ENCODE data around the gene CRMP1. TPM values are rescaled to one million over a fixed set of nuclear protein-coding genes. Genes with fewer than 3 reads are reported as not detected.
A peak's percentile ranks its signal among the peaks of the same experiment; 100 is the strongest.

CRMP1 gene
- total RNA-seq, 1 donor from 2014 or later, result 245 TPM

GRCh38 chr4:5888222-5889001 is 4.5 kb downstream of the CRMP1 start:
- Mint-ChIP-seq H3K4me1 (peaks cover 70% of the 10 kb centered on the region), H3K9me3 (no peaks in the 10 kb centered on the region), H3K27ac (ENCODE audit: unreplicated experiment) (peak overlapping the region; percentile 82), H3K36me3 (ENCODE audit: low read depth) (no peaks in the 10 kb centered on the region), H3K4me3 (peak overlapping the region; percentile 92), H3K27me3 (ENCODE audit: low read depth) (peaks cover 31% of the 10 kb centered on the region)
- peak; percentile 60 for DNase-seq (ENCODE audit: low read depth, low spot score)
- peak; percentile 13 for TF ChIP-seq CTCF (conservative IDR thresholded peaks at IDR 0.05)

- Mint-ChIP-seq H3K4me3 (peak overlapping the region; percentile 96), H3K4me1 (peaks cover 71% of the 10 kb centered on the region), H3K27ac (ENCODE audit: unreplicated experiment) (peak overlapping the region; percentile 87), H3K27me3 (ENCODE audit: low read depth) (peaks cover 27% of the 10 kb centered on the region), H3K36me3 (ENCODE audit: low read depth) (no peaks in the 10 kb centered on the region), H3K9me3 (no peaks in the 10 kb centered on the region)
- TF ChIP-seq CTCF (conservative IDR thresholded peaks at IDR 0.05), result peak; percentile 34
- peak; percentile 50 for DNase-seq (ENCODE audit: low read depth, low spot score)
Measured at GRCh38 chr4:5887361-5888221, 5.3 kb downstream of the CRMP1 start.

- no peaks in the 10 kb centered on the region for H3K36me3 Mint-ChIP-seq (ENCODE audit: low read depth)
- peaks cover 71% of the 10 kb centered on the region for H3K4me1 Mint-ChIP-seq
- peaks cover 24% of the 10 kb centered on the region for H3K27me3 Mint-ChIP-seq (ENCODE audit: low read depth)
- no peaks in the 10 kb centered on the region for H3K9me3 Mint-ChIP-seq
- H3K4me3 Mint-ChIP-seq, result peak overlapping the region; percentile 96
- H3K27ac Mint-ChIP-seq (ENCODE audit: unreplicated experiment), result peak overlapping the region; percentile 87
- no peak for TF ChIP-seq CTCF (conservative IDR thresholded peaks at IDR 0.05)
- DNase-seq (ENCODE audit: low read depth, low spot score), result no peak
Measured at GRCh38 chr4:5887011-5887360, 5.9 kb downstream of the CRMP1 start.

- Mint-ChIP-seq H3K36me3 (ENCODE audit: low read depth) (no peaks in the 10 kb centered on the region), H3K4me3 (peak overlapping the region; percentile 96), H3K27ac (ENCODE audit: unreplicated experiment) (no peak overlapping the region), H3K4me1 (peaks cover 68% of the 10 kb centered on the region), H3K27me3 (ENCODE audit: low read depth) (peaks cover 12% of the 10 kb centered on the region), H3K9me3 (no peaks in the 10 kb centered on the region)
- DNase-seq (ENCODE audit: low read depth, low spot score), result no peak
- no peak for TF ChIP-seq CTCF (conservative IDR thresholded peaks at IDR 0.05)
Measured at GRCh38 chr4:5885733-5886132, 7.2 kb downstream of the CRMP1 start.

- H3K36me3 Mint-ChIP-seq (ENCODE audit: low read depth), result no peaks in the 10 kb centered on the region
- peak overlapping the region; percentile 96 for H3K4me3 Mint-ChIP-seq
- no peaks in the 10 kb centered on the region for H3K9me3 Mint-ChIP-seq
- no peak overlapping the region for H3K27ac Mint-ChIP-seq (ENCODE audit: unreplicated experiment)
- H3K27me3 Mint-ChIP-seq (ENCODE audit: low read depth), result peaks cover 4% of the 10 kb centered on the region
- no peak for TF ChIP-seq CTCF (conservative IDR thresholded peaks at IDR 0.05)
- H3K4me1 Mint-ChIP-seq, result peaks cover 63% of the 10 kb centered on the region
- DNase-seq (ENCODE audit: low read depth, low spot score), result no peak
Measured at GRCh38 chr4:5884796-5885195, 8.1 kb downstream of the CRMP1 start.

Measured in neural crest cell (in vitro differentiated cells).